B cell (primary cell): ENCODE results near the gene SMTN. TPM values are rescaled to one million over a fixed set of nuclear protein-coding genes. Genes with fewer than 3 reads are reported as not detected.

Experiments
- ATAC-seq: fragments of 200-7000 bp; cut with Tn5 transposase; one replicate; pipeline ENCODE4 v1.10.0; 2021; ENCODE audit warnings: low read depth, mild to moderate bottlenecking, moderate number of reproducible peaks, moderate library complexity
- CTCF ChIA-PET: fragments of 350-600 bp; sonication (Branson Sonifier 250); formaldehyde crosslinking; loops from one replicate; lab custom pipeline; 2021; ENCODE audit warnings: antibody characterized with exemption, inconsistent platforms; lab: Charles Lee
- POLR2A ChIA-PET: fragments of 350-600 bp; sonication (Branson Sonifier 250); formaldehyde crosslinking; loops from one replicate; lab custom pipeline; 2021; ENCODE audit warnings: antibody characterized with exemption; lab: Charles Lee
- DNase-seq: peaks from one replicate; pipeline ENCODE4 v3.0.0; 2013
- H2AFZ ChIP-seq: 2 replicates; pipeline ENCODE4 v1.6.1; 2012; ENCODE audit warnings: mild to moderate bottlenecking, low read depth, low read length; ENCODE audit not compliant: insufficient read depth, poor library complexity, severe bottlenecking
- H3K27ac ChIP-seq, 2 donors: 1 replicate in 1 of 2; 2 replicates in 1 of 2; pipeline ENCODE4 v1.5.1; 2012 to 2013; ENCODE audit warnings: low read length in 2 of 2, mild to moderate bottlenecking in 2 of 2, moderate library complexity in 1 of 2
- H3K27me3 ChIP-seq, 4 experiments: fragments of 200-600 bp in 1 of 4; sonication (generic) in 1 of 4; replicated peaks in 1 of 4; 1 replicate in 2 of 4; 2 replicates in 2 of 4; pipeline versions ENCODE4 v1.6.1 to v1.7.0; 2013 to 2016; ENCODE audit warnings: low read length in 3 of 4, mild to moderate bottlenecking in 2 of 4, mixed read lengths in 1 of 4, moderate library complexity in 1 of 4; ENCODE audit not compliant: insufficient read depth in 4 of 4, control insufficient read depth in 3 of 4; ENCODE audit errors: control extremely low read depth in 1 of 4
- H3K36me3 ChIP-seq, 2 experiments: replicated peaks in 1 of 2; 1 replicate in 1 of 2; 2 replicates in 1 of 2; pipeline versions ENCODE4 v1.6.1 to v1.7.1; 2013; ENCODE audit warnings: low read length in 1 of 2; ENCODE audit not compliant: insufficient read depth in 2 of 2, control insufficient read depth in 1 of 2; ENCODE audit errors: control extremely low read depth in 1 of 2, extremely low read depth in 1 of 2
- H3K4me1 ChIP-seq, 2 donors: fragments of 200-600 bp in 1 of 2; sonication (generic) in 1 of 2; 1 replicate in 1 of 2; 2 replicates in 1 of 2; pipeline versions ENCODE4 v1.5.1 to v1.6.1; 2013 to 2017; ENCODE audit warnings: low read length in 2 of 2; ENCODE audit not compliant: control insufficient read depth in 2 of 2, insufficient read depth in 2 of 2
- H3K4me2 ChIP-seq: replicated peaks from 2 replicates; pipeline ENCODE3; 2012; ENCODE audit warnings: mild to moderate bottlenecking, low read depth, low read length; ENCODE audit not compliant: poor library complexity, severe bottlenecking
- H3K4me3 ChIP-seq, 5 experiments: fragments of 200-600 bp in 1 of 5; sonication (generic) in 1 of 5; 1 replicate in 3 of 5; 2 replicates in 2 of 5; pipeline versions ENCODE4 v1.5.1 to v1.7.0; 2011 to 2016; ENCODE audit warnings: low read length in 4 of 5, mild to moderate bottlenecking in 4 of 5, low read depth in 2 of 5, control low read depth in 1 of 5, moderate library complexity in 1 of 5; ENCODE audit not compliant: insufficient read depth in 1 of 5; ENCODE audit errors: control extremely low read depth in 1 of 5, extremely low read depth in 1 of 5
- H3K79me2 ChIP-seq: fragments of 200-600 bp; sonication (generic); one replicate; pipeline ENCODE4 v1.6.0; 2016; ENCODE audit warnings: low read length; ENCODE audit not compliant: control insufficient read depth, insufficient read depth
- H3K9ac ChIP-seq: fragments of 200-600 bp; sonication (generic); 2 replicates; pipeline ENCODE4 v1.6.1; 2017; ENCODE audit warnings: mild to moderate bottlenecking, low read length, moderate library complexity
- H3K9me3 ChIP-seq, 3 donors: one replicate each; pipeline versions ENCODE4 v1.6.1 to v1.7.1; 2013; ENCODE audit warnings: low read length in 2 of 3; ENCODE audit not compliant: control insufficient read depth in 2 of 3, insufficient read depth in 1 of 3; ENCODE audit errors: control extremely low read depth in 1 of 3
- H4K20me1 ChIP-seq: 2 replicates; pipeline ENCODE4 v1.6.0; 2012; ENCODE audit warnings: mild to moderate bottlenecking, low read length; ENCODE audit not compliant: insufficient read depth, control insufficient read depth, poor library complexity, severe bottlenecking
- H3K27ac Mint-ChIP-seq: one replicate; pipeline ENCODE4 v1.8.0; 2021; ENCODE audit warnings: mixed read lengths
- H3K27me3 Mint-ChIP-seq: one replicate; pipeline ENCODE4 v1.8.0; 2021; ENCODE audit warnings: mixed read lengths
- H3K4me1 Mint-ChIP-seq: one replicate; pipeline ENCODE4 v1.8.0; 2021; ENCODE audit warnings: mixed read lengths
- H3K4me3 Mint-ChIP-seq: one replicate; pipeline ENCODE4 v1.8.0; 2021; ENCODE audit warnings: mixed read lengths
- H3K9me3 Mint-ChIP-seq: one replicate; pipeline ENCODE4 v1.8.0; 2022; ENCODE audit warnings: mixed read lengths; ENCODE audit not compliant: insufficient read depth
- CTCF ChIP-seq: fragments of 200-600 bp; IDR thresholded peaks from one replicate; pipeline ENCODE4 v1.8.0; 2022; ENCODE audit warnings: antibody characterized with exemption, mild to moderate bottlenecking
- EZH2 ChIP-seq: IDR thresholded peaks from 2 replicates; pipeline ENCODE4 v1.6.1; 2012; ENCODE audit warnings: borderline replicate concordance, low read depth, mild to moderate bottlenecking, moderate library complexity, low read length; ENCODE audit not compliant: insufficient read depth, poor library complexity, severe bottlenecking
- whole genome bisulfite sequencing: methylation state at CpG from one replicate; pipeline ENCODE4 v1.1.5; 2013; ENCODE audit warnings: missing lambda C conversion rate; ENCODE audit not compliant: insufficient coverage; 5-methylcytosine and 5-hydroxymethylcytosine counted together
- intact Hi-C: fragments of 100-400 bp; cut with micrococcal nuclease; formaldehyde crosslinking; loops from one replicate; pipeline ENCODE4 v1.10.0; 2022
- polyA plus RNA-seq: library from polyadenylated mRNA; depleted of rRNA; stranded (reverse); fragments of >200 nt; gene quantifications from 2 replicates; pipeline ENCODE4 v1.2.3, GENCODE V29; 2012
- total RNA-seq, 2 donors: library from RNA; stranded (reverse); fragments of 120-200 nt in 1 of 2; gene quantifications; 1 replicate in 1 of 2; 2 replicates in 1 of 2; pipeline versions ENCODE4 v1.2.3 to v1.2.4, GENCODE V29; 2013 to 2022

SMTN gene
- total and polyA plus RNA-seq, 2 donors (not counting 1 experiment from before 2014, with no cell fraction given) = 4.0 to 7.0 TPM

GRCh38 chr22:31143038-31143437 lies 61.9 kb downstream of the SMTN start:
- H3K79me2 ChIP-seq = no peaks in the 10 kb centered on the region
- intact Hi-C loops = no loop called here

GRCh38 chr22:31143537-31143936 lies 62.4 kb downstream of the SMTN start:
- intact Hi-C loops = no loop called here
- H3K9me3 ChIP-seq = peaks cover 1 to 10% (median 4%) of the 10 kb centered on the region in 3 donors
- POLR2A ChIA-PET = no interaction called here
- DNase-seq (no peak), ATAC-seq (no peak)
- H3K4me2 ChIP-seq = no peak overlapping the region
- no peak overlapping the region for H3K4me3 Mint-ChIP-seq
- H3K27me3 Mint-ChIP-seq = peaks cover 9% of the 10 kb centered on the region
- TF ChIP-seq CTCF (no peak), EZH2 (no peak)
- H3K27me3 ChIP-seq = peaks cover 0 to 10% (median 0%) of the 10 kb centered on the region in 4 experiments
- H3K4me1 Mint-ChIP-seq = no peaks in the 10 kb centered on the region
- H3K9me3 Mint-ChIP-seq = no peaks in the 10 kb centered on the region
- 97% methylated on average over 3 of the region's 3 CpGs for WGBS
- no peaks in the 10 kb centered on the region for H3K4me1 ChIP-seq
- H2AFZ ChIP-seq = no peak overlapping the region
- H3K27ac ChIP-seq = no peak overlapping the region
- H3K36me3 ChIP-seq = no peaks in the 10 kb centered on the region
- H4K20me1 ChIP-seq = no peaks in the 10 kb centered on the region
- CTCF ChIA-PET = no interaction called here
- no peaks in the 10 kb centered on the region for H3K79me2 ChIP-seq
- H3K9ac ChIP-seq = no peak overlapping the region
- no peak overlapping the region for H3K4me3 ChIP-seq
- H3K27ac Mint-ChIP-seq = no peak overlapping the region

More at GRCh38 chr22:31143038-31143437, 61.9 kb downstream of the SMTN start:
- ChIA-PET CTCF (no interaction called here), POLR2A (no interaction called here)
- H3K4me1 ChIP-seq = no peaks in the 10 kb centered on the region
- H3K36me3 ChIP-seq = no peaks in the 10 kb centered on the region
- H3K9me3 ChIP-seq = peaks cover 1 to 10% (median 4%) of the 10 kb centered on the region in 3 donors
- Mint-ChIP-seq H3K4me3 (no peak overlapping the region), H3K9me3 (no peaks in the 10 kb centered on the region), H3K4me1 (no peaks in the 10 kb centered on the region), H3K27me3 (peaks cover 9% of the 10 kb centered on the region), H3K27ac (no peak overlapping the region)
- H3K4me3 ChIP-seq = no peak overlapping the region
- DNase-seq (no peak), ATAC-seq (no peak)
- H3K27me3 ChIP-seq = peaks cover 0 to 10% (median 0%) of the 10 kb centered on the region in 4 experiments
- no peak overlapping the region for H3K9ac ChIP-seq
- 89% methylated on average over 2 of the region's 3 CpGs for WGBS
- no peak overlapping the region for H3K4me2 ChIP-seq
- H4K20me1 ChIP-seq = no peaks in the 10 kb centered on the region
- H3K27ac ChIP-seq = no peak overlapping the region
- no peak for TF ChIP-seq EZH2
- TF ChIP-seq CTCF = no peak
- H2AFZ ChIP-seq = no peak overlapping the region
